A673 (cell line): ENCODE results near the gene GORASP1.

Experiments used
- CTCF ChIP-seq: fragments of 300-800, 200-600 bp; sonication (generic); conservative IDR thresholded peaks from 2 replicates; pipeline ENCODE4 v1.5.1; 2017; ENCODE audit warnings: low read depth, mild to moderate bottlenecking, antibody characterized with exemption, low read length, moderate library complexity, mixed read lengths
- EZH2 ChIP-seq: fragments of 200-600 bp; sonication (generic); IDR thresholded peaks from 2 replicates; pipeline ENCODE4 v1.6.1; 2017; ENCODE audit warnings: borderline replicate concordance, low read depth, mild to moderate bottlenecking, mixed read lengths, antibody characterized with exemption, low read length; ENCODE audit not compliant: poor library complexity, severe bottlenecking

GRCh38 chr3:39140341-39140971, 33.0 kb upstream of the GORASP1 start:
- TF ChIP-seq CTCF (no peak), EZH2 (no peak)
